NCI-H1417 treated with DMSO at 0.1 percent for 48 hours (cell line): ENCODE data around the gene BRPF1.
A peak's percentile ranks its signal among the peaks of the same experiment; 100 is the strongest.

Experiments
- DNase-seq: peaks from one replicate; lab custom pipeline; 2025; lab: John Stamatoyannopoulos, UW

The BRPF1 gene, protein sequence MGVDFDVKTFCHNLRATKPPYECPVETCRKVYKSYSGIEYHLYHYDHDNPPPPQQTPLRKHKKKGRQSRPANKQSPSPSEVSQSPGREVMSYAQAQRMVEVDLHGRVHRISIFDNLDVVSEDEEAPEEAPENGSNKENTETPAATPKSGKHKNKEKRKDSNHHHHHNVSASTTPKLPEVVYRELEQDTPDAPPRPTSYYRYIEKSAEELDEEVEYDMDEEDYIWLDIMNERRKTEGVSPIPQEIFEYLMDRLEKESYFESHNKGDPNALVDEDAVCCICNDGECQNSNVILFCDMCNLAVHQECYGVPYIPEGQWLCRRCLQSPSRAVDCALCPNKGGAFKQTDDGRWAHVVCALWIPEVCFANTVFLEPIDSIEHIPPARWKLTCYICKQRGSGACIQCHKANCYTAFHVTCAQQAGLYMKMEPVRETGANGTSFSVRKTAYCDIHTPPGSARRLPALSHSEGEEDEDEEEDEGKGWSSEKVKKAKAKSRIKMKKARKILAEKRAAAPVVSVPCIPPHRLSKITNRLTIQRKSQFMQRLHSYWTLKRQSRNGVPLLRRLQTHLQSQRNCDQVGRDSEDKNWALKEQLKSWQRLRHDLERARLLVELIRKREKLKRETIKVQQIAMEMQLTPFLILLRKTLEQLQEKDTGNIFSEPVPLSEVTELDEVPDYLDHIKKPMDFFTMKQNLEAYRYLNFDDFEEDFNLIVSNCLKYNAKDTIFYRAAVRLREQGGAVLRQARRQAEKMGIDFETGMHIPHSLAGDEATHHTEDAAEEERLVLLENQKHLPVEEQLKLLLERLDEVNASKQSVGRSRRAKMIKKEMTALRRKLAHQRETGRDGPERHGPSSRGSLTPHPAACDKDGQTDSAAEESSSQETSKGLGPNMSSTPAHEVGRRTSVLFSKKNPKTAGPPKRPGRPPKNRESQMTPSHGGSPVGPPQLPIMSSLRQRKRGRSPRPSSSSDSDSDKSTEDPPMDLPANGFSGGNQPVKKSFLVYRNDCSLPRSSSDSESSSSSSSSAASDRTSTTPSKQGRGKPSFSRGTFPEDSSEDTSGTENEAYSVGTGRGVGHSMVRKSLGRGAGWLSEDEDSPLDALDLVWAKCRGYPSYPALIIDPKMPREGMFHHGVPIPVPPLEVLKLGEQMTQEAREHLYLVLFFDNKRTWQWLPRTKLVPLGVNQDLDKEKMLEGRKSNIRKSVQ (N-terminal part only)

GRCh38 chr3:9731206-9732079 is at the start of gene BRPF1:
TSS of gene BRPF1 (plus strand) at chr3:9731735. CDS start at chr3:9734141, 2,406 bp downstream.
- DNase-seq, result peak; percentile 52

DNA sequence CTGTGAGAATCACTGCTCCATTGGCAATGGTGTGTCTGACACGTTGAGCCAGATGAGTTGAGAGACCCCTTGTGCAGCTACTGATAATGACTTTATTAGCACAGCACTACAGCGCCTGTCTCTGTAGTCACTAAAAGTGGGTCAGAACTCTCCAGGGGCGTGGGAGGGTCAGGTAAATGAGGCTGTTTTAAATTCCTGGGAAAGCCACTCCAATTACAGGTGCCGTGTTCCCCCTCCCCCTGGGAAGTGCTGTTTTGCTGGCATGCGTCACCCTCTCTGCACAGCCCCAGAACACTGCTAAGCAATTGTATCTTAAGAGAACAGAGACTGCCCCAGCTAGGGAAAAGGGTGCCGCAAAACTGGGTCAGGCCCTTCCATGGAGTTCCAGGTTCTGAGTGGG is 49.4 kb upstream of the BRPF1 start:
- no peak for DNase-seq

GRCh38 chr3:9683426-9683825 is 48.1 kb upstream of the BRPF1 start:
- no peak for DNase-seq

- DNase-seq, result no peak
These were observed 46.1 kb upstream of the BRPF1 start for GRCh38 chr3:9685216-9686049.

DNA sequence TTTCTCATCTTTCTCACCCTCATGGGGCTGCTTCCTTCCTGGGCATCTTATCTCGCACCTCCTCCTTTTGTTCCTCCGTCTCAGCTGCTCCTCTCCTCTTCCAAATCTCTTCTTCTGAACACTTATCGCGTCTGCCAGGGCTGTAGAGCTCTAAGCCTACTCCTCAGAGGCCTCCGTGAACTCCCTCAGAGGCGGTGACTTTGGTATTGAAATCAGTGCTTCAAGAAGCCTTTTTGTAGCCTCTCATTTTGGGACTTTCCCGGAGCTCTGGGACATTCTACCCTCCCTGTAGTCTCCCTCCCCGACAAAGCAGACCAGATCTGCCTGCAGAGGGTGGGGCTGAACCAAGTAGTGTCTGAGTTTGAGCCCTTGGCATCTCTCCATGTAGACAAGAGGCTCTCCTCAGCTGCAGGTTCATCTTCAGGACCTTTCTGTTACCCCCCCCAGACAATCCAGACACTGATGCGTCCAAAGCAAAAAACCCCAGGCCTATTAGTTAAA is 45.4 kb upstream of the BRPF1 start:
- DNase-seq, result no peak

DNA sequence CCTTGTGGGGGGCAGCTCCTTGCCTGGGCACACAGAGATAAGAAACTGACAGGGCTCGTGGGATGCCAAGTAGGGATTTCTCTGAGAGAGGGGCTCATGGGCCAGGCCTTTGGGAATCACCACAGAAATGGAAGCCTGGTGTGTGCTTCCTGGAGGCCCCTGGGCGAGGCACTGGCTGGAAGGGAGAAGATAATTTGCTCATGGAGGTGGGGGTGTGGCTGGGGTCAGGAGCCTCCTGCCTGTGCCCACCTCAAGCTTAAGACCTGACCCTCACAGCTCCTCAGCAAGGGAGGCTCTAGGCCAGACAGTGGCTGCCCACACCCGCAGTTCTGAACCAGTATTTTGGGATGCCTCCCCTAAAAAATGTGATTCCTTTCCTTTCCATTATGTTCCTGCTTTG is 44.8 kb upstream of the BRPF1 start:
- DNase-seq, result no peak

DNA sequence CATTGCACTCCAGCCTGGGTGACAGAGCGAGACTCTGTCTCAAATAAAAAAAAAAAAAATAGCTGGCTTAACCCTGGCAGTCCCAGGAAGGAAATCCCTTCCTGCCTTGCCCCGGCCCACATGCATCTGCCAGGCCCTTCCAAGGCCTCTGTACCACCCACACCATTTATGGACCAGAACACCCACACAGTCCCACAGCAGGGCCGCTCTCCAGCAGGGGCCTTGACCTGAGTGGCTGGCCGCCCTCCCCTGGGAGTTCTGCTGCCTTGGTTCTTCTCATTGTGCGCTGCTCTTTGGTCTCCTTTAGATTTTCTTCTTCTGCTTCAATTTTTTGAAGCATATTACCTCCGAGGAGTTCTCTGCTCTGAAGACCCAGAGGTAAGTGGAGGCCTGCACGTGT is 44.0 kb upstream of the BRPF1 start:
- DNase-seq, result no peak

DNA sequence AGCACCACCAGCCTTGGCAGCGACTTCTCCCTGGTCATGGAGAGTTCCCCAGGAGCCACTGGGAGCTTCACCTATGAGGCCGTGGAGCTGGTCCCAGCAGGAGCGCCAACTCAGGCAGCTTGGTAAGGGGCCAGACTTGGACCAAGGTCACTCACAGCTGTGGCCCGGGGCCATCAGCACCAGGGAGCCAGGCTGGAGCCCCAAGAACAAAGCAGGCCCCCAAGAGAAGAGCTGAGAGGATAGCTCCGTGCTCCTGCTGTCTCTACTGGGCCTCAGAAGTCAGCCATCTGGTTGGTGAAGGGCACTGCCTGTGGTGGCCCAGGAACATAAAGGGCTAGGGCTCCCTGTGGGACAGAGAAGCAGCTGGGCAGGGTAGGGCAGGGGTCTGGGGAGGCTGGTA is 42.6 kb upstream of the BRPF1 start:
- DNase-seq, result no peak

GRCh38 chr3:9689757-9690156 is 41.8 kb upstream of the BRPF1 start:
- DNase-seq, result no peak

GRCh38 chr3:9690451-9691450 is 40.8 kb upstream of the BRPF1 start:
- DNase-seq, result no peak

GRCh38 chr3:9691636-9692035 is 39.9 kb upstream of the BRPF1 start:
- no peak for DNase-seq

- DNase-seq, result no peak
These were observed 39.1 kb upstream of the BRPF1 start for GRCh38 chr3:9692416-9692815.

GRCh38 chr3:9695345-9695744 is 36.2 kb upstream of the BRPF1 start:
- DNase-seq, result no peak

GRCh38 chr3:9695746-9696145 is 35.8 kb upstream of the BRPF1 start:
- DNase-seq, result no peak

GRCh38 chr3:9696480-9697220 is 34.9 kb upstream of the BRPF1 start:
- no peak for DNase-seq

- no peak for DNase-seq
These were observed 33.6 kb upstream of the BRPF1 start for GRCh38 chr3:9697892-9698291.

- DNase-seq, result no peak
These were observed 33.2 kb upstream of the BRPF1 start for GRCh38 chr3:9698293-9698692.

DNA sequence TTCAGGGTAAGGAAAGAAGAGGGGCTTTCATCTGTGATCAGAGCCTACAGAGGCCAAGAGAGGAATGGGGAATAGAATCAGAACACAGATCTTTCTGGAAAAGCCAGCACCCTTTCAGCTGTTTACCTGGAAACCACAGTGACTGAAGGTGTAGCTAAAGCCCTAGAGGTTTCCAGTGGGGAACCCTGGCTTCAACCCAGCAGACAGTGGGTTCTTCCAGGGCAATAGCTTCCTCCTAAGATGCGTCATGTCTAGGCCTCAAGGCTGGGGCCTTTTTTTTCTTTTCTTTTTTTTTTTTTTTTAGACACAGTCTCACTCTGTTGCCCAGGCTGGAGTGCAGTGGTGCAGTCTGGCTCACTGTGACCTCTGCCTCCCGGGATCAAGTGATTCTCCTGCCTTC is 31.0 kb upstream of the BRPF1 start:
- no peak for DNase-seq
